Ishikawa (cell line): ENCODE results near the gene FBXL22.

Experiments
- CEBPB ChIP-seq: IDR thresholded peaks from 2 replicates; pipeline ENCODE4 v1.6.1; 2012
- CREB1 ChIP-seq: IDR thresholded peaks from 2 replicates; pipeline ENCODE4 v1.6.1; 2012; ENCODE audit warnings: low read depth
- EGR1 ChIP-seq: IDR thresholded peaks from 2 replicates; pipeline ENCODE4 v1.6.1; 2012
- EP300 ChIP-seq: IDR thresholded peaks from 2 replicates; pipeline ENCODE4 v1.6.1; 2012; ENCODE audit warnings: borderline replicate concordance
- FOXM1 ChIP-seq: IDR thresholded peaks from 2 replicates; pipeline ENCODE4 v1.6.1; 2012; ENCODE audit warnings: low read depth, borderline replicate concordance
- MAX ChIP-seq: IDR thresholded peaks from 2 replicates; pipeline ENCODE4 v1.6.1; 2012
- NFIC ChIP-seq: IDR thresholded peaks from 2 replicates; pipeline ENCODE4 v1.6.1; 2012
- RAD21 ChIP-seq: IDR thresholded peaks from 2 replicates; pipeline ENCODE4 v1.6.1; 2012; ENCODE audit warnings: low read depth
- REST ChIP-seq: IDR thresholded peaks from 2 replicates; pipeline ENCODE4 v1.6.1; 2012; ENCODE audit warnings: low read depth, mild to moderate bottlenecking
- TAF1 ChIP-seq: IDR thresholded peaks from 2 replicates; pipeline ENCODE4 v1.6.1; 2012; ENCODE audit warnings: low read depth, mild to moderate bottlenecking
- TCF12 ChIP-seq: IDR thresholded peaks from 2 replicates; pipeline ENCODE4 v1.6.1; 2012; ENCODE audit warnings: low read depth
- TEAD4 ChIP-seq: IDR thresholded peaks from 2 replicates; pipeline ENCODE4 v1.6.1; 2012
- USF1 ChIP-seq: IDR thresholded peaks from 2 replicates; pipeline ENCODE4 v1.6.1; 2012
- YY1 ChIP-seq: IDR thresholded peaks from 2 replicates; pipeline ENCODE4 v1.6.1; 2012; ENCODE audit warnings: low read depth
- ZBTB7A ChIP-seq: IDR thresholded peaks from 2 replicates; pipeline ENCODE4 v1.6.1; 2012; ENCODE audit warnings: low read depth

Gene FBXL22

GRCh38 chr15:63556246-63556645, 40.9 kb upstream of the FBXL22 start:
- no peak for TF ChIP-seq EGR1
- TF ChIP-seq EP300, result no peak
- TF ChIP-seq USF1, result no peak
- TF ChIP-seq REST, result no peak
- no peak for TF ChIP-seq TCF12

- TF ChIP-seq YY1 (no peak), TEAD4 (no peak), MAX (no peak), CEBPB (no peak), FOXM1 (no peak), EGR1 (no peak), NFIC (no peak), REST (no peak), ZBTB7A (no peak), TCF12 (no peak), EP300 (no peak), USF1 (no peak), TAF1 (no peak), RAD21 (no peak), CREB1 (no peak)
Observed at GRCh38 chr15:63556736-63557135, 40.5 kb upstream of the FBXL22 start.

GRCh38 chr15:63559753-63560152, 37.4 kb upstream of the FBXL22 start:
- TF ChIP-seq ZBTB7A (no peak), TCF12 (no peak), USF1 (no peak), MAX (no peak), YY1 (no peak), TEAD4 (no peak), EP300 (no peak), EGR1 (no peak), CREB1 (no peak), REST (no peak), FOXM1 (no peak)

GRCh38 chr15:63560741-63561448, 36.3 kb upstream of the FBXL22 start:
- no peak for TF ChIP-seq REST
- no peak for TF ChIP-seq TCF12
- TF ChIP-seq MAX, result no peak
- no peak for TF ChIP-seq YY1
- no peak for TF ChIP-seq NFIC
- TF ChIP-seq CREB1, result no peak
- TF ChIP-seq FOXM1, result no peak
